Glomerular visceral epithelial cell (primary cell): ENCODE measurements around the gene ERMARD.
"Not testable (repeated sequence)": the region's sequence is repeated elsewhere in the genome, so short reads cannot be mapped to it uniquely, and the experiment has no call there.

Source experiments
- DNase-seq: peaks from one replicate; pipeline ENCODE4 v3.0.0-alpha.2; 2016; ENCODE audit errors: extremely low spot score

ERMARD gene

DNA sequence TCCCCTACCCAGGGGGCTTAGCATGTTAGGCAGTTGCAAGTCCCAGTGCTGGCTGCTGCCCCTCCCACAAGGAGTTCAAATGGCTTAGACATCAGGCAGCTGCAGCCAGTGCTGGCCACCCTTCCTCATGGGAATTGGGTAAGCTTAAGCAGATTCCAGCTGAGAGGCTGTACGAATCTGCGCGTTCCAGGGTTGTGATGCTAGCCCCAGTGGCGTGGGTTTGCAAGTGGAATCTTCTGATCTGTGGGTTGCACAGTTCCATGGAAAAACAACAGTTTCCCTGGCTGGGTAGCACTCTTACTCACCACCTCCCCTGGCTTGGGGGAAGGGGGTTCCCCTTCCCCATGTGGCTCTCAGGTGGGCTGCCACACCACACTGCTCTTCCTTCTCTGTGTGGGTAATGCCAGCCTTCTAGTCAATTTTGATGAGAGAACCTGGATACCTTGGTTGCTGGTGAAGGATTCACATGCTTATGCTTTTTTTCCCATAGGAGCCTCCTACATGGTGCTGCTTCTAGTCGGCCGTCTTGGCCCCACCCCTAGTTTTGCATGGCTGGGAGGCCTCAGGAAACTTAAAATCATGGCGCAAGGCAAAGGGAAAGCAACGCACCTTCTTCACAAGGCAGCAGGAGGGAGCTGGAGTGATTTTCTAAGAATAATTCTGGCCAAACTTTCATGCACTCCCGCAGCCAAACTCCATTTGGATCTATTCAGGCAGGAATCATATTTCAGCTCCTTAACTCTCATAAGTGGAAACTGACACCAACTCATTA, 13.0 kb upstream of the ERMARD start:
- no peak for DNase-seq

DNA sequence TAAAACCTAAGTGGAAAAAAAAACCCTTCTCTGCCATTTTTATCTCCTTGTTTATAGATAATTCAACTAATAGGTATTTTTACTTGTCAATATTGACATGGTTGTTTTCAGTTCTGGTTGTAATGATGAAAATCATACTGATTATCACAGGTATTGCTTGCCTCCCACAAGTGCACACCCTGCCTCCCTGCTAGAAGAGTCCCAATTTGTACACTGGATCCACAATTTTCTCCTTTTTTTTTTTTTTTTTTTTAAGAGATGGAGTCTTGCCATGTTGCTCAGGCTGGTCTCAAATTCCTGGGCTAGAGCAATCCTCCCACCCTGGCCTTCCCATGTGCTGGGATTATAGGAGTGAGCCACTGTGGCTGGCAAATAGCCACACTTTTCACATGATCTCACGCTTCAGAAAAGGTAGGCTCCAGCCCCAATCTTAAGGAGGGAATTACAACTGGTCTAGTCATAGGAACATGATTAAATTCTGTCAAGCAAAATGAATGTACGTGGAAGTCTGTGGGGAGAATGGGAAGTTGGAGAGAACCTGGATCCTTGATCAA, 12.4 kb upstream of the ERMARD start:
- DNase-seq: no peak

- DNase-seq: no peak
These were observed 10.1 kb upstream of the ERMARD start for GRCh38 chr6:169741344-169741743.

GRCh38 chr6:169745405-169745804, 6.0 kb upstream of the ERMARD start:
- no peak for DNase-seq

GRCh38 chr6:169746556-169746955, 4.9 kb upstream of the ERMARD start:
- no peak for DNase-seq

GRCh38 chr6:169752074-169752623, 727 bp downstream of the ERMARD start:
- no peak for DNase-seq

GRCh38 chr6:169755162-169755561, 3.7 kb downstream of the ERMARD start:
- no peak for DNase-seq

- DNase-seq: no peak
These were observed 11.9 kb downstream of the ERMARD start for GRCh38 chr6:169763308-169763707.

GRCh38 chr6:169763881-169764280, 12.5 kb downstream of the ERMARD start:
- no peak for DNase-seq

GRCh38 chr6:169765789-169766188, 14.4 kb downstream of the ERMARD start:
- not testable (repeated sequence) for DNase-seq

GRCh38 chr6:169766232-169766631, 14.8 kb downstream of the ERMARD start:
- DNase-seq: no peak

DNA sequence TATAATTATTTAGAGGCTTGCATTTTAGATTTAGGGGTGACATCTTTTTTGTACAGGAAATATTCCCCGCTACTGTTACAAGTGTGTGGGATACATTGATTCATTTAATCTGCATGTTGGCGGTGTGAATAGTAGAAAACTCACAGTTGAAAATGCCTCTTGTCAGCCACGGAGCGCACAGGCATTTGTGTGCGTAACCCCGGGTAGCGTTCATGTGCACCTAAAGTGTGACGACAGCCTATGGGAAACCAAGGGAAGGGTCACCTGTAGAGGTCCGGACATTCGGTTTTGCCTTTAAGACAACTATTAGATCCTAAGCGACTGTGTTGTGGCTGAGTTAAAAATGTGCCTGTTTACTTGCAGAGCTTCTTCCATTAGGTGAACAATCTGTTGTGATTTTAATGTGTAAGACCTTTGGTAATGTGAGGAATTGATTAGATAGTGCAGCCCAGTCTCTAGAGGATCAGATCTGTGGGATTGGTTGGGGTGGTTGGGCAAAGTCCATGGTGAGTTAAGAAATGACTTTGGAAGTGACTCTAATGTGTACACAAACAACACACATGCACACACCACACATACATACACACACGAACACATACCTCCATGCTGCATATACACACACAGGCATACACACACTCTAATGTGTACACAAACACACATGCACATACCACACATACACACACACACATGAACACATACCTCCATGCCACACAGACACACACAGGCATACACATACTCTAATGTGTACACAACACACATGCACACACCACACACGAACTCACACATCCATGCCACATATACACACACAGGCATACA, 15.7 kb downstream of the ERMARD start:
- no peak for DNase-seq

- no peak for DNase-seq
These were observed 22.9 kb downstream of the ERMARD start for GRCh38 chr6:169774347-169774746.

- DNase-seq: no peak
These were observed 23.9 kb downstream of the ERMARD start for GRCh38 chr6:169775321-169775720.

DNA sequence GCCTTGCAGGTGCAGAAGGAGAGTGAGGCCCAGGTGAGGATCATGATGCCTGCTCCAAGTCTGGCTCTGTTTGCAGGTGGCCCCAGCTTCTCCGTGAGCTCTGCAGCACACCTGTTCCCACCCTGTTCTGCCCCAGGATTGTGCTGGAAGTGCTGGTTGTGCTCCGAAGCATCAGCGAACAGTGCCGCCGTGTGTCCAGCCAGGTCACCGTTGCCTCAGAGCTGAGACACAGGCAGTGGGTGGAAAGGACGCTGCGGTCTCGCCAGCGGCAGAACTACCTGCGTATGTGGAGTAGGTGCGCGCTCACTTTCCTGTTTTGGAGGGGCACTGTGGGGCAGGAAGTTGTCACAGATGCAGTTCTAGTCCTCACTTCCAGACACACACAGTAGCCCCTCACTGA, 25.0 kb downstream of the ERMARD start:
- DNase-seq: no peak

- DNase-seq: no peak
These were observed 26.5 kb downstream of the ERMARD start for GRCh38 chr6:169777896-169778295.

- DNase-seq: no peak
These were observed 27.2 kb downstream of the ERMARD start for GRCh38 chr6:169778646-169779045.

- no peak for DNase-seq
These were observed 27.8 kb downstream of the ERMARD start for GRCh38 chr6:169779092-169779815.

DNA sequence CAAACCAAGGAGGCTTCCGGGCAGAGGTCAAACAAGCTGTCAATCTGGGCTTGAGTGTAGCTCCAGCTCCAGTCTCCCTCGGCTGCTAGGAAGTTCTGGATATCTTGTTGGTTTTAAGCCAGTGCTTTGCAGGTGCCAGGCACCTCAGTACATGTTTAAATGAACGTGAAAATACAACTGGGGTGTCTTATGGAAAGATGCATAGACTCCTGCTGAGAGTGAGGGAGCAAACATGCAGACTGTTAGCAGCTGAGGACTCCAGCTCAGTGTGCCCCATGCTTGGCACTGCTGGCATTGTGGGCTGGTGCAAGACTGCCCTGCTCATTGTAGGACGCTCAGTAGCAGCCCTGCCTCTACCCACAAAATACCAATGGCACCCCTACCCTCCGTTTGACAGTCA, 28.5 kb downstream of the ERMARD start:
- no peak for DNase-seq

DNA sequence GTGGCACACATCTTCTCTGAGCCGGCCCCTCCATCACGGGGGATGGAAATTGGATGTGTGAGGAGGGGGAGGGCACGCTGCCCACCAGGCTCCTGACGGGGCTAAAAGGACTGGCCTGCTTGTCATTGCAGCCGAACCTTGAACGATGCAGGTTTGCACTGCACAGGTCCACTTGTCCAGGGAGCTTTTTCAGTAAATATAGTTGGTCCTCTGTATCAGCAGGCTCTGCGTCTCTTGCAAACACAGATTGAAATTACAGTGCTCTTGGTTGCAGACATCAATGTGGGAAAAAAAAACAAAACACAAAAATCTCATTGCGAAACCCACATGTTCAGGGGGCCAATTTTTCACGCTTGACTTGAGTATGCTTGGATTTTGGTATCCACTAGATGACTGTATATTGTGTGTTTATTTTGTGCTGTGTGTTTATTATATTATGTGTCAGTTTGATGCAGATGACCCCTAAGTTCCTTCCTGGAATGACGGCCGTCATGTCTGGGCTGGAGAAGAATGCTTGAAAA, 29.2 kb downstream of the ERMARD start:
- DNase-seq: no peak

GRCh38 chr6:169782966-169783365, 31.5 kb downstream of the ERMARD start:
- no peak for DNase-seq

- no peak for DNase-seq
These were observed 32.0 kb downstream of the ERMARD start for GRCh38 chr6:169783401-169783800.
